Nephron (organoid): ENCODE measurements around the gene ARFGAP1.

Source experiments
- H3K27ac Mint-ChIP-seq, 3 experiments: 2 replicates each; pipeline ENCODE4 v1.8.0; 2020; ENCODE audit warnings: mixed read lengths in 3 of 3, mild to moderate bottlenecking in 2 of 3, moderate library complexity in 1 of 3
- H3K27me3 Mint-ChIP-seq: 2 replicates; pipeline ENCODE4 v1.8.0; 2021; ENCODE audit warnings: low read depth, mild to moderate bottlenecking, moderate library complexity, mixed read lengths
- H3K36me3 Mint-ChIP-seq: 2 replicates; pipeline ENCODE4 v1.8.0; 2020; ENCODE audit warnings: low read depth, mixed read lengths
- H3K4me1 Mint-ChIP-seq: 2 replicates; pipeline ENCODE4 v1.8.0; 2020; ENCODE audit warnings: mixed read lengths
- H3K4me3 Mint-ChIP-seq, 3 experiments: 2 replicates each; pipeline ENCODE4 v1.8.0; 2020; ENCODE audit warnings: mild to moderate bottlenecking in 3 of 3, mixed read lengths in 3 of 3, moderate library complexity in 2 of 3
- H3K9me3 Mint-ChIP-seq: 2 replicates; pipeline ENCODE4 v1.8.0; 2020; ENCODE audit warnings: mixed read lengths
- CTCF ChIP-seq, 3 experiments: fragments of 200-600 bp; sonication (generic); IDR thresholded peaks; one replicate each; pipeline ENCODE4 v1.5.0; 2021; ENCODE audit warnings: antibody characterized with exemption in 3 of 3; ENCODE audit not compliant: unreplicated experiment in 3 of 3

ARFGAP1 gene

GRCh38 chr20:63273059-63273579 lies 506 bp downstream of the ARFGAP1 start:
- Mint-ChIP-seq H3K4me1 (peaks cover 49% of the 10 kb centered on the region), H3K9me3 (no peaks in the 10 kb centered on the region), H3K27me3 (no peaks in the 10 kb centered on the region), H3K4me3 (peak overlapping the region; percentile 89 to 99 (median 95)), H3K36me3 (peaks cover 4% of the 10 kb centered on the region), H3K27ac (peak overlapping the region; percentile 46 to 91 (median 80))
- TF ChIP-seq CTCF (IDR thresholded peaks at IDR 0.05; ENCODE audit: unreplicated experiment in 3 of 3) = no peak

DNA sequence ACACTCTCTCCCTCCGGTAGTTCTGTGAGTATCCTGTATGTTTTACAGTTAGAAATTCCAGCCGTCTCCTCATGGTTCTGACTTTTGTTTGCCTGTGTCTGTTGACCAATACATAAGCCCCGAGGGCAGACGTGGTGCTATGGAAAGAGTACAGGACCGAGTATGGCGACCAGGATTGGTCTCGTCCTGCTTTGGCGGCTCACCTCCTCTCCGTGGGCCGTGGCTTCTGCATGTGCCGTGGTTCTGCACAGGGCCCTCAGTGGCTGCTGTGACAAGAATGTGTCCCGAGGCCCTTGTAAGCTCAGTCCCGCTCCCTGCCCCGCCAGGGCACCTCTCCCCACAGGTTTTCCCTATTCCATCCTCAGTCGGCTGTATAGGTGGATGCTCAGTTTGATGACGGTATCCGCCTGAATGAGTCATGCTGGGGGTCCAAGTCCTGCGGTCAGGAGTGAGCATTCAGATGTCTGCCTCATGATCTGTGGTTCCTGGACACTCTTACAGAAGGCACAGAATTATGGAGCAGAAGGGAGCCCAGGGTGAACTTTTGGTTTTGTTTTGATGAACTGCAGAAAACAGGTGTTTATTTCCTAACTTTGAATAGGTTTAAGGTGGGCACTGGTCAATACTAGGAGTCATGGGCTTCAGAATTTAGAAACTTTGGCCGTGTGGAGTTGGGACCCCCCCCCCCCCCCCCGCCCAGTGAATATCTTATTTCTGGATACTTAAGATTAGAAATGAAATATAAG lies 1.2 kb downstream of the ARFGAP1 start:
- H3K36me3 Mint-ChIP-seq = peaks cover 4% of the 10 kb centered on the region
- H3K27ac Mint-ChIP-seq = peak overlapping the region; percentile 46 to 91 (median 80)
- H3K27me3 Mint-ChIP-seq = no peaks in the 10 kb centered on the region
- H3K4me3 Mint-ChIP-seq = peak overlapping the region; percentile 89 to 99 (median 95)
- no peaks in the 10 kb centered on the region for H3K9me3 Mint-ChIP-seq
- H3K4me1 Mint-ChIP-seq = peaks cover 42% of the 10 kb centered on the region
- no peak for TF ChIP-seq CTCF (IDR thresholded peaks at IDR 0.05; ENCODE audit: unreplicated experiment in 3 of 3)

DNA sequence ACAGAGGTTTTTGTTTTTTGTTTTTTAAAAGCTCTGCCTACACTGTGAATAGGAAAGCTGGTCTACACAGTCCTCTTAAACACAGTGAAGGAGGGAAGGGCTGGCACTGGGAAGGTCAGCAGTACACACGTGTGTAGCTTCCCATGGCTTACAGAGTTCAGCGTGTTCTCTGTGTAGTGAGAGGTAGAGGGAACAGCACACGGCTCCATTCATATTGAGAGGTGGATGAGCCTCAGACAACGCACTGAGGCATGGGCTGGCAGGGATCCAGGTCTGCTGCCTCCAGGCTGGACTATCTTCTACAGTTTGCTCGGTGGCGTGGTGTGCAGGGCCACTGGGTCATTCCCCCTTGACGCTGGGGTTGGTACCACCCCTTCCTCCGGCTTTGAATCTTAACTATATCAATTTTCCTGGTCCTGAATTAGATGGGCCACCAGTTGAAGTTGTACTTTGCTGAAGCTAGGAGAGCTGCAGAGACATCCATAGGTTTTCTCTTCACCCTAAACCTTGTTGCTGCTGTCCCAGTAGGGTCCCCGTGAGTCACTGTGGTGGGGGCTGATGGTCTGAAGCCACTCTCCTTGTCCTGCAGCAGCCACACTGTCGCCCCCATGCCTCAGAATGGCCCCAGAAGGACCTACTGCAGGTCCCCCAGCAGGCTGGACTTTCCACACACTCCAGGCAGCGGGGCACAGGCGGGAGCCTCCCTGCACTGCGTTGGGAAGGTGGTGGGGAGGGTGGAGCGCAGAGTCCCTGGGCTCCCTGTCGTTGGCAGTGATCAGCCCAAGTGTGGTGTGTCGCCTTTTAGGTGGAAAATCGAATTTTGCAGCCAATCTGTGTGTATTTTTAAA lies 2.0 kb downstream of the ARFGAP1 start:
- no peak for TF ChIP-seq CTCF (IDR thresholded peaks at IDR 0.05; ENCODE audit: unreplicated experiment in 3 of 3)
- Mint-ChIP-seq H3K36me3 (peaks cover 7% of the 10 kb centered on the region), H3K9me3 (no peaks in the 10 kb centered on the region), H3K4me3 (peak overlapping the region; percentile 70 to 85 (median 81)), H3K27me3 (no peaks in the 10 kb centered on the region), H3K27ac (peak overlapping the region in 1 of 3 experiments; percentile 46), H3K4me1 (peaks cover 35% of the 10 kb centered on the region)

DNA sequence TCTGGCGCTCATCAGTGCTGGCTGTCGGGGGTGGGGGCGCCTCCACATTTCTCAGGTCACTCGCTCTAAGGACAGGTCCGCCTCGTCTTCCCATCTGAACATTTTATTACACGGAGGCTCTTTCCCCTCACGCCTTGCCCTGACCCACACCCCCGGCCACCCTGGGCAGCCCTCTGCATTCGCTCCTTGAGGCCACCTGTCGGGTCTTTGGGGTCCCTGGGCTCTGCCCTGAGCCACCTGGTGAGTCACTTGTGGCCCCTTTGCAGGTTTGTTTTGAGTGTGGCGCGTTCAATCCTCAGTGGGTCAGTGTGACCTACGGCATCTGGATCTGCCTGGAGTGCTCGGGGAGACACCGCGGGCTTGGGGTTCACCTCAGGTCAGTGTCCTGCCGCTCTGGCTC lies 3.2 kb downstream of the ARFGAP1 start:
- Mint-ChIP-seq H3K4me1 (peaks cover 30% of the 10 kb centered on the region), H3K9me3 (no peaks in the 10 kb centered on the region), H3K27ac (no peak overlapping the region), H3K27me3 (no peaks in the 10 kb centered on the region), H3K36me3 (peaks cover 16% of the 10 kb centered on the region), H3K4me3 (peak overlapping the region; percentile 42 to 85 (median 77))
- TF ChIP-seq CTCF (IDR thresholded peaks at IDR 0.05; ENCODE audit: unreplicated experiment in 3 of 3) = no peak

- Mint-ChIP-seq H3K4me1 (peaks cover 19% of the 10 kb centered on the region), H3K27ac (no peak overlapping the region), H3K4me3 (no peak overlapping the region), H3K9me3 (no peaks in the 10 kb centered on the region), H3K36me3 (peaks cover 16% of the 10 kb centered on the region), H3K27me3 (no peaks in the 10 kb centered on the region)
- TF ChIP-seq CTCF (IDR thresholded peaks at IDR 0.05; ENCODE audit: unreplicated experiment in 3 of 3) = no peak
These were observed 4.3 kb downstream of the ARFGAP1 start for GRCh38 chr20:63276956-63277355.
